GM04504 (cell line): ENCODE measurements around the gene NAT16.
"Not testable (repeated sequence)": the region's sequence is repeated elsewhere in the genome, so short reads cannot be mapped to it uniquely, and the experiment has no call there.

Experiments used
- DNase-seq: peaks from one replicate; pipeline ENCODE4 v3.0.0-alpha.2; 2012; ENCODE audit warnings: low read depth

Gene NAT16

GRCh38 chr7:101201695-101202602, 21.9 kb upstream of the NAT16 start:
- DNase-seq = no peak

- DNase-seq = no peak
Observed at GRCh38 chr7:101200862-101201599, 20.9 kb upstream of the NAT16 start, which contains the start of gene MOGAT3. MOGAT3 (minus strand) TSS chr7:101201036; CDS start chr7:101200854, 182 bp downstream.

GRCh38 chr7:101200504-101200861, 20.4 kb upstream of the NAT16 start:
- DNase-seq = no peak

- DNase-seq = not testable (repeated sequence)
Observed at GRCh38 chr7:101199522-101199921, 19.4 kb upstream of the NAT16 start.

- DNase-seq = no peak
Observed at GRCh38 chr7:101198476-101198875, 18.4 kb upstream of the NAT16 start.

GRCh38 chr7:101197991-101198390, 17.9 kb upstream of the NAT16 start:
- no peak for DNase-seq

- no peak for DNase-seq
Observed at GRCh38 chr7:101195884-101196283, 15.8 kb upstream of the NAT16 start.

- DNase-seq = no peak
Observed at GRCh38 chr7:101189109-101189508, 9.0 kb upstream of the NAT16 start.

- DNase-seq = no peak
Observed at GRCh38 chr7:101186844-101187428, 6.8 kb upstream of the NAT16 start.

- no peak for DNase-seq
Observed at GRCh38 chr7:101186194-101186593, 6.1 kb upstream of the NAT16 start.

- no peak for DNase-seq
Observed at GRCh38 chr7:101185258-101185839, 5.3 kb upstream of the NAT16 start.

- no peak for DNase-seq
Observed at GRCh38 chr7:101179713-101180112, 380 bp downstream of the NAT16 start.

GRCh38 chr7:101179117-101179516, 976 bp downstream of the NAT16 start:
- no peak for DNase-seq

- no peak for DNase-seq
Observed at GRCh38 chr7:101177644-101178043, 2.4 kb downstream of the NAT16 start.

- no peak for DNase-seq
Observed at GRCh38 chr7:101175664-101176063, 4.4 kb downstream of the NAT16 start.

- DNase-seq = no peak
Observed at GRCh38 chr7:101174322-101174854, 5.7 kb downstream of the NAT16 start.

- no peak for DNase-seq
Observed at GRCh38 chr7:101173752-101174244, 6.3 kb downstream of the NAT16 start.

GRCh38 chr7:101172854-101173751, 7.0 kb downstream of the NAT16 start:
- DNase-seq = peak; percentile 42

GRCh38 chr7:101172005-101172853, 7.9 kb downstream of the NAT16 start:
- no peak for DNase-seq

GRCh38 chr7:101171442-101171837, 8.7 kb downstream of the NAT16 start:
- no peak for DNase-seq
